Activated T-cell treated with anti-CD3 and anti-CD28 coated beads for 4 hours (primary cell): ENCODE results near the gene SPHK2.
"Not testable (repeated sequence)": the region's sequence is repeated elsewhere in the genome, so short reads cannot be mapped to it uniquely, and the experiment has no call there.

Experiments
- DNase-seq: peaks from one replicate; pipeline ENCODE4 v3.0.0-alpha.2; 2020

Gene SPHK2

GRCh38 chr19:48637449-48637947 lies 18.2 kb downstream of the SPHK2 start:
- DNase-seq = peak; percentile 99

- peak; percentile 69 for DNase-seq
These were observed 18.9 kb downstream of the SPHK2 start for GRCh38 chr19:48637948-48638830.

GRCh38 chr19:48638831-48639381 lies 19.6 kb downstream of the SPHK2 start:
- no peak for DNase-seq

- DNase-seq = no peak
These were observed 20.4 kb downstream of the SPHK2 start for GRCh38 chr19:48639483-48640375.

GRCh38 chr19:48641850-48642249 lies 22.5 kb downstream of the SPHK2 start:
- DNase-seq = no peak

GRCh38 chr19:48642862-48643261 lies 23.6 kb downstream of the SPHK2 start:
- no peak for DNase-seq

- DNase-seq = no peak
These were observed 25.0 kb downstream of the SPHK2 start for GRCh38 chr19:48644355-48644754.

GRCh38 chr19:48644839-48645619 lies 25.7 kb downstream of the SPHK2 start:
- DNase-seq = peak; percentile 62

GRCh38 chr19:48645620-48646000 lies 26.3 kb downstream of the SPHK2 start:
- DNase-seq = no peak

GRCh38 chr19:48646001-48646721 lies 26.9 kb downstream of the SPHK2 start, which contains the start of gene CA11:
Gene CA11 (minus strand): TSS chr19:48646187. CDS start chr19:48645632, 555 bp downstream.
- peak; percentile 87 for DNase-seq

GRCh38 chr19:48646722-48647216 lies 27.5 kb downstream of the SPHK2 start:
- no peak for DNase-seq

- DNase-seq = no peak
These were observed 28.8 kb downstream of the SPHK2 start for GRCh38 chr19:48648134-48648533.

- DNase-seq = no peak
These were observed 31.8 kb downstream of the SPHK2 start for GRCh38 chr19:48650974-48651682.

- DNase-seq = no peak
These were observed 32.4 kb downstream of the SPHK2 start for GRCh38 chr19:48651683-48652048.

GRCh38 chr19:48654299-48655059 lies 35.2 kb downstream of the SPHK2 start:
- DNase-seq = no peak

GRCh38 chr19:48656840-48657474 lies 37.7 kb downstream of the SPHK2 start:
- no peak for DNase-seq

- DNase-seq = not testable (repeated sequence)
These were observed 38.5 kb downstream of the SPHK2 start for GRCh38 chr19:48657828-48658227.

GRCh38 chr19:48658483-48658882 lies 39.2 kb downstream of the SPHK2 start:
- DNase-seq = no peak

GRCh38 chr19:48659768-48660167 lies 40.5 kb downstream of the SPHK2 start:
- no peak for DNase-seq
